ENCODE measurements around the gene B3GALT6. TPM values are rescaled to one million over a fixed set of nuclear protein-coding genes. Genes with fewer than 3 reads are reported as not detected.

Gene B3GALT6
- total and polyA plus RNA-seq, 2 experiments from 2014 or later = 28.9 to 36.3 TPM

DNA sequence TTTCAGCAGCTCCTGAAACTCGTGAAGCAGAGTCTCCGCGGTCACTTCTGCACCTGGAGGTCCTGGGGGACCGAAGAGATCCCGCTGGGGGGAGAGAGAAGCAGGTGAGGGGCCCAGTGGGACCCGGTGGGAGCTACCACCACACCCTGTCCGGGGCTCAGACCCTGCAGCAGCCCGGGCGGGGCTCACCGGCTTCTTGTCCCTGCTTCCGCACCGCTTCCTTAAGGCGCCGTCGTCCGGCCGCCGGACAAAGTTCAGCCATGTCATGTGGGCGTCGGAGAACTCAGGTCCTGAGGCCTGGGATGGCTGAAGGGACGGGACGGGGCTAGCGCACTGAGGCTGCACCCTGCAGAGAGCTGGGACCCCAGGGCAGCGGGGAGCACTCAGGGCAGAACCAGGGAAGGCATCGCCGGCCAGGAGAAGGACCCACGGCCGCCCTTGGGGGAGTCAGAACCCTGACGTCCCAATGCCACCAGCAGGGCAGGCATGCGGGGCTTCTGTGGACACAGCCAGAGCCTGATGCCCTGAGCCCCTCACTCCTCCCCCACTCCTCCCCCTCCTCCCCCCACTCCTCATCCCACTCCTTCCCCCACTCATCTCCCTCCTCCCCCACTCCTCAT lies 12.3 kb downstream of the B3GALT6 start:
- 79% methylated on average over 26 of the region's 30 CpGs for WGBS (ENCODE audit: low lambda C conversion rate, missing lambda C conversion rate)
- DNase-seq (ENCODE audit: low spot score) = peak; percentile 73
- H3K4me2 ChIP-seq = peak overlapping the region; percentile 65
- no peaks in the 10 kb centered on the region for H3K9me2 ChIP-seq (replicated peaks; ENCODE audit: insufficient read depth)
- TF ChIP-seq EZH2phosphoT487 (IDR thresholded peaks at IDR 0.05; ENCODE audit: low read depth, severe bottlenecking, unreplicated experiment) = no peak
- no peak for TF ChIP-seq EZH2 (IDR thresholded peaks at IDR 0.05; ENCODE audit: borderline replicate concordance)
- TF ChIP-seq, protein P1, sequence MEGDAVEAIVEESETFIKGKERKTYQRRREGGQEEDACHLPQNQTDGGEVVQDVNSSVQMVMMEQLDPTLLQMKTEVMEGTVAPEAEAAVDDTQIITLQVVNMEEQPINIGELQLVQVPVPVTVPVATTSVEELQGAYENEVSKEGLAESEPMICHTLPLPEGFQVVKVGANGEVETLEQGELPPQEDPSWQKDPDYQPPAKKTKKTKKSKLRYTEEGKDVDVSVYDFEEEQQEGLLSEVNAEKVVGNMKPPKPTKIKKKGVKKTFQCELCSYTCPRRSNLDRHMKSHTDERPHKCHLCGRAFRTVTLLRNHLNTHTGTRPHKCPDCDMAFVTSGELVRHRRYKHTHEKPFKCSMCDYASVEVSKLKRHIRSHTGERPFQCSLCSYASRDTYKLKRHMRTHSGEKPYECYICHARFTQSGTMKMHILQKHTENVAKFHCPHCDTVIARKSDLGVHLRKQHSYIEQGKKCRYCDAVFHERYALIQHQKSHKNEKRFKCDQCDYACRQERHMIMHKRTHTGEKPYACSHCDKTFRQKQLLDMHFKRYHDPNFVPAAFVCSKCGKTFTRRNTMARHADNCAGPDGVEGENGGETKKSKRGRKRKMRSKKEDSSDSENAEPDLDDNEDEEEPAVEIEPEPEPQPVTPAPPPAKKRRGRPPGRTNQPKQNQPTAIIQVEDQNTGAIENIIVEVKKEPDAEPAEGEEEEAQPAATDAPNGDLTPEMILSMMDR (IDR thresholded peaks at IDR 0.05; ENCODE audit: poor library complexity) = no peak
- H3K9me3 ChIP-seq (ENCODE audit: low read depth) = no peaks in the 10 kb centered on the region
- no peak overlapping the region for H2AFZ ChIP-seq
- H3K79me2 ChIP-seq = no peaks in the 10 kb centered on the region
- peaks cover 24% of the 10 kb centered on the region for H3K27me3 ChIP-seq
- H4K20me1 ChIP-seq (ENCODE audit: insufficient read depth, poor library complexity, severe bottlenecking) = no peaks in the 10 kb centered on the region
- peaks cover 3% of the 10 kb centered on the region for H3K4me1 ChIP-seq (ENCODE audit: insufficient read depth)
- no peak overlapping the region for H3K27ac ChIP-seq
- H3K4me3 ChIP-seq = no peak overlapping the region
- no peaks in the 10 kb centered on the region for H3K36me3 ChIP-seq (replicated peaks; ENCODE audit: insufficient read depth, low read depth)

DNA sequence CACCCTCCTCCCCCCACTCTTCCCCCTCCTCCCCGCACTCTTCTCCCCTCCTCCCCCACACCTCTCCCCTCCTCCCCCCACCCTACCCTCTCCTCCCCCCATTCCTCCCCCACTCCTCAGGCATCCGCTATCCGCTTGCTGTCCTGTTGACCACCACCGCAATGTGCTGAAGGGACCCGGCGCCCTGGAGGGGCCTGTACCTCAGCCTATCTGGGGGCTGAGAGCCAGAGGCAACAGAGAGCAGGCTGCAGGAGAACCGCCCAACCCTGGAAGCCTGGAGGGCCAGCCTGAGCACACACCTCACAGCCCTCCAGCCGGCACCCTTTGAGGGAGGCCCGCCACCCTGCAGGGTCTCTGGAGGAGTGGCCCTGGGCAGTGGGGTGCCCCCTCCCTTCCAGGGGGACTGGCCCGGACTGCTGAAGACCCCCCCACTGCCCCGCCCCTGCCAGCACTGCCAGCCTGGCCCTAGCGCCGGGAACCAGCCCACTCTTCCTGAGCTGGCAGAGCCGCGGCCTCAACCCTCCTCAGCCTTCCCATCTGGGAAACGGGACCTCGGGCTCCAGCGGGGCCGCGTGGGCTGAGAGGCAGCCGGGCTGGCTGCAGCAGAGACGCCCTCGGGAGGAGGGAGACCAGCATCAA lies 13.3 kb downstream of the B3GALT6 start:
- TF ChIP-seq, protein P1 (IDR thresholded peaks at IDR 0.05; ENCODE audit: poor library complexity) = no peak
- TF ChIP-seq EZH2phosphoT487 (IDR thresholded peaks at IDR 0.05; ENCODE audit: low read depth, severe bottlenecking, unreplicated experiment) (no peak), EZH2 (IDR thresholded peaks at IDR 0.05; ENCODE audit: borderline replicate concordance) (no peak)
- H3K4me1 ChIP-seq (ENCODE audit: insufficient read depth) = peaks cover 3% of the 10 kb centered on the region
- no peak for DNase-seq (ENCODE audit: low spot score)
- no peaks in the 10 kb centered on the region for H4K20me1 ChIP-seq (ENCODE audit: insufficient read depth, poor library complexity, severe bottlenecking)
- no peaks in the 10 kb centered on the region for H3K36me3 ChIP-seq (replicated peaks; ENCODE audit: insufficient read depth, low read depth)
- H3K9me3 ChIP-seq (ENCODE audit: low read depth) = no peaks in the 10 kb centered on the region
- no peak overlapping the region for H3K4me3 ChIP-seq
- WGBS (ENCODE audit: low lambda C conversion rate, missing lambda C conversion rate) = 90% methylated on average over 14 of the region's 23 CpGs
- H3K27me3 ChIP-seq = peaks cover 24% of the 10 kb centered on the region
- no peak overlapping the region for H3K27ac ChIP-seq
- H3K4me2 ChIP-seq = no peak overlapping the region
- H3K79me2 ChIP-seq = no peaks in the 10 kb centered on the region
- H3K9me2 ChIP-seq (replicated peaks; ENCODE audit: insufficient read depth) = no peaks in the 10 kb centered on the region
- no peak overlapping the region for H2AFZ ChIP-seq

DNA sequence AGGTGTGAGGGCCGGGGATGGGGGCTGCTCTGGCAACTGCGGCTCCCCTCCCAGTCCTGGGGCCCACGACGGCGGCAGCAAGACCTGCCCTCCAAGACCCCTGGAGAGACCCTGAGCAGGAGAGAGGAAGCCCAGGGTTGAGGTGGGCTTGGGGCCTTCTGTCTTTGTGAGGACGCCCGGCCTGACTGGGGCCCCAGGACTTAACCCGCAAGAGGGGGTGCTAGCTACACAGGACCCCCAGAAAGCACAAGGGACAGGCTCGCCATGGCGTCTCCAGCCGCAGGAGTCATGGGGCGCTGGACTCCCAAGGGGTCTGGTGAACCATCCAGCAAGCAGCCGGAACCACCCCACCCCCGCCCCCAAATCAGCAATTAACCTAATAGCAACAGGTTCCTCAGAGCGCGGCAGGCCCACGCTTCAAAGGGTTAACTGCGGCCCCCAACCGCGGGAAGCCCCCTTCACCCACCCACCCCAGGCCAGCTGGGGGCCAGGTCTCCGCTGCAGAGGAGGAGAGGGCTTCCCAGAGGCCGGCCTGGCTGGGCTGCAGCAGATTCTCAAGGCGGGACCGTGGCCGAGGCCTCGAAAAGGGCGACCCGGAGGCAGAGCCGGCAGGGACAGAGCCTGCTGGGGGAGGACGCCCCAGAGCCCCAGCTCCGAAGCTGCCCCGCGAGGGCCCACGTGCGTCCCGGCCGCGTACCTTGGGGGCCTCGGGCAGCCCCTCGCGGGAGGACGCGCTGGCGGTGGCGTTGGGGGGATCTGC lies 14.0 kb downstream of the B3GALT6 start:
- H3K9me3 ChIP-seq (ENCODE audit: low read depth) = no peaks in the 10 kb centered on the region
- H3K27me3 ChIP-seq = peaks cover 24% of the 10 kb centered on the region
- H3K27ac ChIP-seq = no peak overlapping the region
- no peak overlapping the region for H3K4me3 ChIP-seq
- TF ChIP-seq EZH2phosphoT487 (IDR thresholded peaks at IDR 0.05; ENCODE audit: low read depth, severe bottlenecking, unreplicated experiment) (no peak), EZH2 (IDR thresholded peaks at IDR 0.05; ENCODE audit: borderline replicate concordance) (peak; percentile 6)
- H4K20me1 ChIP-seq (ENCODE audit: insufficient read depth, poor library complexity, severe bottlenecking) = no peaks in the 10 kb centered on the region
- H3K79me2 ChIP-seq = no peaks in the 10 kb centered on the region
- no peaks in the 10 kb centered on the region for H3K9me2 ChIP-seq (replicated peaks; ENCODE audit: insufficient read depth)
- WGBS (ENCODE audit: low lambda C conversion rate, missing lambda C conversion rate) = 46% methylated on average over 42 of the region's 45 CpGs
- peaks cover 3% of the 10 kb centered on the region for H3K4me1 ChIP-seq (ENCODE audit: insufficient read depth)
- H3K36me3 ChIP-seq (replicated peaks; ENCODE audit: insufficient read depth, low read depth) = no peaks in the 10 kb centered on the region
- no peak for DNase-seq (ENCODE audit: low spot score)
- H3K4me2 ChIP-seq = peak overlapping the region; percentile 70
- no peak overlapping the region for H2AFZ ChIP-seq

Measured in hepatocyte (in vitro differentiated cells).